ENCODE data around the gene ESYT2. TPM values are rescaled to one million over a fixed set of nuclear protein-coding genes. Genes with fewer than 3 reads are reported as not detected.

The ESYT2 gene
- total RNA-seq, 1 donor from 2014 or later: 53.1 TPM

GRCh38 chr7:158749396-158749795, 79.9 kb downstream of the ESYT2 start:
- Histone ChIP-seq H3K36me3 (ENCODE audit: control insufficient read depth, insufficient read depth, low read length) (peaks cover 1% of the 10 kb centered on the region), H3K27me3 (ENCODE audit: control insufficient read depth, insufficient read depth, low read length) (no peaks in the 10 kb centered on the region), H3K4me3 (ENCODE audit: low read depth, low read length) (no peak overlapping the region)
- no peak for DNase-seq (ENCODE audit: low read depth)
- no peak for TF ChIP-seq CTCF (IDR thresholded peaks at IDR 0.05; ENCODE audit: insufficient read depth, low read length, poor library complexity, severe bottlenecking)

- Histone ChIP-seq H3K27me3 (ENCODE audit: control insufficient read depth, insufficient read depth, low read length) (no peaks in the 10 kb centered on the region), H3K36me3 (ENCODE audit: control insufficient read depth, insufficient read depth, low read length) (no peaks in the 10 kb centered on the region), H3K4me3 (ENCODE audit: low read depth, low read length) (no peak overlapping the region)
- TF ChIP-seq CTCF (IDR thresholded peaks at IDR 0.05; ENCODE audit: insufficient read depth, low read length, poor library complexity, severe bottlenecking): no peak
- DNase-seq (ENCODE audit: low read depth): no peak
Measured at GRCh38 chr7:158748335-158748734, 81.0 kb downstream of the ESYT2 start.

- no peaks in the 10 kb centered on the region for H3K36me3 ChIP-seq (ENCODE audit: control insufficient read depth, insufficient read depth, low read length)
- no peaks in the 10 kb centered on the region for H3K27me3 ChIP-seq (ENCODE audit: control insufficient read depth, insufficient read depth, low read length)
- no peak for DNase-seq (ENCODE audit: low read depth)
- no peak for TF ChIP-seq CTCF (IDR thresholded peaks at IDR 0.05; ENCODE audit: insufficient read depth, low read length, poor library complexity, severe bottlenecking)
- no peak overlapping the region for H3K4me3 ChIP-seq (ENCODE audit: low read depth, low read length)
Measured at GRCh38 chr7:158747408-158747807, 81.9 kb downstream of the ESYT2 start.

DNA sequence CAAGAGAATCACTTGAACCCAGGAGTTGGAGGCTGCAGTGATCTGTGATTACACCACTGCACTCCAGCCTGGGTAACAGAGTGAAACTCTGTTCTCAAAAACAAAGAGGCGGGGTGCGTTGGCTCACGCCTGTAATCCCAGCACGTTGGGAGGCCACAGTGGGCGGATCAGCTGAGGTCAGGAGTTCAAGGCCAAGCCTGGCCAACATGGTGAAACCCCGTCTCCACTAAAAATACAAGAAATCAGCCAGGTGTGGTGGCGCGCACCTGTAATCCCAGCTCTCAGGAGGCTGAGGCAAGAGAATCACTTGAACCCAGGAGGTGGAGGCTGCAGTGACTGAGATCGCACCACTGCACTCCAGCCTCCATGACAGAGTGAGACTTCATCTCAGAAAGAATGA, 82.4 kb downstream of the ESYT2 start:
- Histone ChIP-seq H3K27me3 (ENCODE audit: control insufficient read depth, insufficient read depth, low read length) (no peaks in the 10 kb centered on the region), H3K4me3 (ENCODE audit: low read depth, low read length) (no peak overlapping the region), H3K36me3 (ENCODE audit: control insufficient read depth, insufficient read depth, low read length) (no peaks in the 10 kb centered on the region)
- TF ChIP-seq CTCF (IDR thresholded peaks at IDR 0.05; ENCODE audit: insufficient read depth, low read length, poor library complexity, severe bottlenecking): no peak
- no peak for DNase-seq (ENCODE audit: low read depth)

DNA sequence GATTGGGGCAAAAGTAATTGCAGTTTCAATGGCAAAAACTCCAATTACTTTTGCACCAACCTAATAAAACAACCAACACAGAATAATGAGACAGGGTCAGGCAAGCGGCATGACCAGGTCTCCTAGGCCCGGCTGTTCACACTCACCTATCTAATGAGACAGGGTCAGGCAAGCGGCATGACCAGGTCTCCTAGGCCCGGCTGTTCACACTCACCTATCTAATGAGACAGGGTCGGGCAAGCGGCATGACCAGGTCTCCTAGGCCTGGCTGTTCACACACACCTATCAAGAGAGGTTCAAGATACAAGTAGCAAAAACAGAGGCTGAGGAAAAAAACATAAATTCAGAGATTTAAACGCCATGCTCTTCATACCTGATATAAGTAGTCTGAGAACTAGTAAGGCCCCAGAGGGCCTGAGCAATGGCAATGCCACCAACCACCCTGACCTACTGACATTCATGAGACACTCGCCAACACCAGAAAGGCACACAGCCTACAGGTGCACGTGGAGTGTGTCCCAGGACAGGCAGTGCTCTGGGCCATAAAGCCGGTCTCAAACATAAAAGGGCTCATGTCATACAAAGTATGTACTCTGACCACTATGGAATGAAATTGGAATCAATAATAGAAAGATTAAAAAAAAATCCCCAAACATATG, 84.1 kb downstream of the ESYT2 start:
- no peak overlapping the region for H3K4me3 ChIP-seq (ENCODE audit: low read depth, low read length)
- TF ChIP-seq CTCF (IDR thresholded peaks at IDR 0.05; ENCODE audit: insufficient read depth, low read length, poor library complexity, severe bottlenecking): no peak
- H3K36me3 ChIP-seq (ENCODE audit: control insufficient read depth, insufficient read depth, low read length): peaks cover 2% of the 10 kb centered on the region
- H3K27me3 ChIP-seq (ENCODE audit: control insufficient read depth, insufficient read depth, low read length): no peaks in the 10 kb centered on the region
- no peak for DNase-seq (ENCODE audit: low read depth)

- no peak for TF ChIP-seq CTCF (IDR thresholded peaks at IDR 0.05; ENCODE audit: insufficient read depth, low read length, poor library complexity, severe bottlenecking)
- no peak for DNase-seq (ENCODE audit: low read depth)
- Histone ChIP-seq H3K27me3 (ENCODE audit: control insufficient read depth, insufficient read depth, low read length) (no peaks in the 10 kb centered on the region), H3K4me3 (ENCODE audit: low read depth, low read length) (no peak overlapping the region), H3K36me3 (ENCODE audit: control insufficient read depth, insufficient read depth, low read length) (peaks cover 2% of the 10 kb centered on the region)
Measured at GRCh38 chr7:158744070-158744469, 85.2 kb downstream of the ESYT2 start.
